ENCODE results near the gene FHOD3.

FHOD3 gene

DNA sequence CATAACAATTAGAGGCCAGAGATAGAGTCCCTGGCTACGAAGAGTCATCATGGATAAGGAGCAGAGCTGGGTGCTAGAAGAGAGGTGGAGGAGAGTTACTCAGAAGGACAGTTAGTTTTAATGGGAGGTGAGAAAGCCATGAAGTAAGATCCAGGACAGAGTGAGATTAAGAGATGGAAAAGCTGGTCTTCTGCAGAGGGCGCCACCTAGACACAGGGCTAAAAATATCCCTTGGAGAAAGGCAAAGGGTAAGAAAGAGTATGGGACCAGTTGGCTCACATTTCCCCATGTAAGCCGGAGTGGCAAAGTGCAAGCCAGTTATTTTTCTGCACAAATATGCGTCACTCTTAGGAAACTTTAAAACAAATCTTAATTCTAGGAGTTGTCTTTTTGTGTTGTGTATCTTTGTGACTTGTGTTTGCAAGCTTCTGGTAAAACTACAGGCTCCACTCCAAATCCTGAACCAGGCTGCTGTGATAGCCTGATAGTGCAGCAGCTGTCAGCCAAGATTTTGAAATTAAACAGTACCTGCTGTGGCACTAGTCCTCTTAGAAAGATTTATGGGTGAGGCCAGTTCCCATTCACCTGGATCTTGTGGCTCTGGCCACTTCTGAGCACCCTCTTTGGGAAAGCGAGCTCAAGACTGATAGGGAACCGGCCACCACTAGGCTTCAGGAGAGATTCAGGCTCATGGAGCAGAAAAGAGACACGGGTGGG, 327.1 kb downstream of the FHOD3 start:
- no peak for DNase-seq (ENCODE audit: extremely low read depth, low read depth)
- TF ChIP-seq, protein P1, sequence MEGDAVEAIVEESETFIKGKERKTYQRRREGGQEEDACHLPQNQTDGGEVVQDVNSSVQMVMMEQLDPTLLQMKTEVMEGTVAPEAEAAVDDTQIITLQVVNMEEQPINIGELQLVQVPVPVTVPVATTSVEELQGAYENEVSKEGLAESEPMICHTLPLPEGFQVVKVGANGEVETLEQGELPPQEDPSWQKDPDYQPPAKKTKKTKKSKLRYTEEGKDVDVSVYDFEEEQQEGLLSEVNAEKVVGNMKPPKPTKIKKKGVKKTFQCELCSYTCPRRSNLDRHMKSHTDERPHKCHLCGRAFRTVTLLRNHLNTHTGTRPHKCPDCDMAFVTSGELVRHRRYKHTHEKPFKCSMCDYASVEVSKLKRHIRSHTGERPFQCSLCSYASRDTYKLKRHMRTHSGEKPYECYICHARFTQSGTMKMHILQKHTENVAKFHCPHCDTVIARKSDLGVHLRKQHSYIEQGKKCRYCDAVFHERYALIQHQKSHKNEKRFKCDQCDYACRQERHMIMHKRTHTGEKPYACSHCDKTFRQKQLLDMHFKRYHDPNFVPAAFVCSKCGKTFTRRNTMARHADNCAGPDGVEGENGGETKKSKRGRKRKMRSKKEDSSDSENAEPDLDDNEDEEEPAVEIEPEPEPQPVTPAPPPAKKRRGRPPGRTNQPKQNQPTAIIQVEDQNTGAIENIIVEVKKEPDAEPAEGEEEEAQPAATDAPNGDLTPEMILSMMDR (IDR thresholded peaks at IDR 0.05; ENCODE audit: low read depth, low read length) = no peak

- no peak for DNase-seq (ENCODE audit: extremely low read depth, low read depth)
- TF ChIP-seq, protein P1 (IDR thresholded peaks at IDR 0.05; ENCODE audit: low read depth, low read length) = no peak
Observed at GRCh38 chr18:36625386-36625785, 327.9 kb downstream of the FHOD3 start.

DNA sequence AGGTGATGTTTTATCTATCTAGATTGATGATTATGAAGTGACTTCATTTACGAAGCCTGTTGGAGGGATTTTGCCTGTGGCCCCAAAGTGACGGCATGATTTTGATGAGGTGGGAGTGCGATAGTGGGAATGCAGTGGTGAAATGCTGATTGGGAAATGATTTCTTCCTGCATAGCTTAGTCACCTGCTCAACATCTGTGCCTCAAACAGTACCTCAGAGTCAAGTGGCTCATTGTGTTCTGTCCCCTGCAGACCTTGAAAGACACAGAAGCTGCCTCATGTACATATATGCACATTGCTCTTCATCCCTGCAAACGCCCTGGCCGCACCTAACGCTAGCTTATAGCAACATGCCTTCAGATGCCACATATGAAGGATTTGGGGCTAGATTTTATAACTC, 330.1 kb downstream of the FHOD3 start:
- DNase-seq (ENCODE audit: extremely low read depth, low read depth) = no peak
- TF ChIP-seq, protein P1 (IDR thresholded peaks at IDR 0.05; ENCODE audit: low read depth, low read length) = no peak

DNA sequence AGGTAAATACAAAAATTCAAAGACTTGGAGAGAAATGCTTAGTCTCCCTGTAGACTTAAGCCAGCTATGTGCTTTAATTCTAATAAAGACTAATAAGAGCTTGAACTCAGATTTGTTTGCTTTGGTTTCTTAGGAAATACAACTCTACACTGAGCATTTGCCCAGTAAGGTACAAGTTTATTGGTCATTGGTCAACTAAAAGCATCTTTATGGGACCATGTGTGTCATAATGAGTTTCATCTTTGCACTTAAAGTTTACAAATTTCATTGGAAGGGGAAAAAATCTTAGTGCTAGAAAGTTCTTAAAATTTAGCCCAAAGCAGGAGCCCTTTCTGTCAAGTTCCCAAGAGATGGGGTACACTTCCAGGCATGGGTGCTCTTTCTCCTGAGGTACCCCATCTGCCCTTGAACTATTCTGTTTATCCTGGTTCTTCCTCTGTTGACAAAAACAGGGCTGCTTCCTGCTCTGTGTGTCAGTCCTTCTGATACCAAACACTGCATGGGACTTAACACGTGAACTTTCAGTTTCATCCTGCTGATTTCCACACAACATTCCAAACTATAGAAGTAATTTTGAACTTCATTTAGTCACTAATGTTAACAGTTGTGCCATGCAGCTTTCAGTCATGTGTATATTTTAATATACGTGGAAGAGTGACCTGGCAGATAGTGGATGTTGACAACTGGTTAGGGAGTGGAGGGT, 331.1 kb downstream of the FHOD3 start:
- TF ChIP-seq, protein P1 (IDR thresholded peaks at IDR 0.05; ENCODE audit: low read depth, low read length) = no peak
- DNase-seq (ENCODE audit: extremely low read depth, low read depth) = peak; percentile 45

DNA sequence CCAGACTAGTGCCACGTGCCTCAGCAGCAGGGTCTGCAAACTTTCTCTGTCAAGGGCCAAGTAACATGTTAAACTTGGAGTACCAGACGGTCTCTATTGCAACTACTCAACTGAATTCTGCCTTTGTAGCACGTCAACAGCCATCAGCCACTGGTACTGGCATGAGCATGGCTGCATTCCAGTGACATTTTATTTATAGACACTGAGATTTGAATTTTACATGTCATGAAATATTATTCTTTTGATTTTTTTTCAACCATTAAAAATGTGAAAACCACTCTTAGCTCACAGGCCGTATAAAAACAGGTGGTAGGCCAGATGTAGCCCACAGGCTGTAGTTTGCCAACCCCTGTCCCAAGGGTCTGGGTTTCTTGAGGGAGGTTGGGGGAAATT, 331.6 kb downstream of the FHOD3 start:
- no peak for DNase-seq (ENCODE audit: extremely low read depth, low read depth)
- TF ChIP-seq, protein P1 (IDR thresholded peaks at IDR 0.05; ENCODE audit: low read depth, low read length) = no peak

GRCh38 chr18:36629836-36630235, 332.3 kb downstream of the FHOD3 start:
- TF ChIP-seq, protein P1 (IDR thresholded peaks at IDR 0.05; ENCODE audit: low read depth, low read length) = no peak

DNA sequence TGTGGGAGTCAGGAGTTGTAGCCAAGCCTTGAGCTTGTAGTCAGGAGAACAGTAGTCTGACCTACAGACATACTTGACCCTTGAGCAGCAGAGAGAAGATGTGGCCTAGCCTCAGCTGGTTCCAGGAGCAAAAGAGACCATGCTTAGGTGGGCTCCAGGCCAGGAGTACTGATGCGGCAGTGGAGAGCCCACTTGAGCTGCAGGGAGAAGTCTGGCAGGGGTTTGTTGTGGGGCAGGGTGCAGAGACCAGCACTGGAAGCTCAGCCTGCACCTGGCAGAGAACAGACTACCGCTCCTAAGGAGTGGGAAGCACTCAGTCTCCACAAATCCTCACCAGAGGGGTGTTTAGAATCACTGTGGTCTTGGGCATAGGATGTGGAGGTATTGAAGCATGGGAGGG, 333.4 kb downstream of the FHOD3 start:
- TF ChIP-seq, protein P1 (IDR thresholded peaks at IDR 0.05; ENCODE audit: low read depth, low read length) = no peak
- DNase-seq (ENCODE audit: extremely low read depth, low read depth) = no peak

More at GRCh38 chr18:36629836-36630235, 332.3 kb downstream of the FHOD3 start:
- no peak for DNase-seq (ENCODE audit: extremely low read depth, low read depth)

Data from AG09319 (cell line).